Stimulated activated CD4-positive, alpha-beta T cell treated with anti-CD3 and anti-CD28 coated beads, Interleukin-1b, Interleukin-23, amount 100 ng/mL, for 24 hours (primary cell): ENCODE measurements around the gene RPL12.

Source experiments
- DNase-seq, 4 experiments: peaks; one replicate each; pipeline ENCODE4 v3.0.0-alpha.2; 2020; ENCODE audit warnings: low read depth in 4 of 4, low spot score in 1 of 4

The RPL12 gene

DNA sequence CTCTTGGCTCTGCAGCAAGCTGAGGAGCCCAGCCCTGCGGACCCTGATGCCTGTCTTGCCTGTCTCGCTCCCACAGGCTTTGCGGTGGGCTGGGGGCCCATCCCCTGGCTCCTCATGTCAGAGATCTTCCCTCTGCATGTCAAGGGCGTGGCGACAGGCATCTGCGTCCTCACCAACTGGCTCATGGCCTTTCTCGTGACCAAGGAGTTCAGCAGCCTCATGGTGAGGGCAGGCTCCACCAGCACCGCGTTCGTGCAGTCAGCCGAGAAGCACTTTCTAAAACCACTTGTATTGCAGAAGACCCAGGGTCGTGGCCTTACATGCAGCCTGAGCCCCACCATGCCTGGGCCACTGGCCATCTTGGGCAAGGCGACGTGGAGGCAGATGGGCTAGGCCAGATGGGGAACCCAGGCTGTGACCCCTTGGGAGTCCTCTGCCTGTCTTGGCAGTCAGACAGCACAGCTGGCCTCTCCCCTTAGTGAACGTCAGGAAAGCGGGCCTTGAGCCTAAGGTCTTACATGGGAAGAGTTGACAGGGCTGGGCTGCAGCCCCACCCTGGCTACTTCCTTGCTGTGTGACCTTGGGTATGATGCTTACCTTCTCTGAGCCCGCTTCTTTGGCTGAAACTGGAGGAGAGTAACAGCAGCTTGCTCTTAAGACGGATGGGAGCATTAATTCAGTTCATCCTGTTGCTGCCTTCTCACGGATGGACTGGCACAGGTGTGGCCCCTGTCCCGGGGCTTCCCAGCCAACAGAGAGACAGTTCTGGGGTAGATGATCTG is 45.7 kb downstream of the RPL12 start:
- DNase-seq, result no peak

DNA sequence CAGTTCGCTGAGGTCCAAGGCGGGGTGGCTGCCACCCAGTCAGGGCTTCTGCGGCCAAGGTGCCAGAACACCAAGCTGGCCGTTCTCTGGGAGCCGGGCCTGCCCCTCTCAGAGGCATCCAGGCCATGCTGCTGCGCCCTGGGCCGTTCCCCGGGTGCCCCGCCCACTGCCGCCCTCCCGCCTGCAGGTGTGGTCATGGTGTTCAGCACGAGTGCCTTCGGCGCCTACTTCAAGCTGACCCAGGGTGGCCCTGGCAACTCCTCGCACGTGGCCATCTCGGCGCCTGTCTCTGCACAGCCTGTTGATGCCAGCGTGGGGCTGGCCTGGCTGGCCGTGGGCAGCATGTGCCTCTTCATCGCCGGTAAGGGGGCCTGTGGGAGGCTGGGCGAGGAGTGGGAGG is 46.6 kb downstream of the RPL12 start:
- DNase-seq, result no peak

- no peak for DNase-seq
Measured at GRCh38 chr9:127403507-127404192, 47.6 kb downstream of the RPL12 start.

GRCh38 chr9:127402401-127403090 is 48.7 kb downstream of the RPL12 start:
- no peak for DNase-seq

GRCh38 chr9:127399736-127400269 is 51.4 kb downstream of the RPL12 start:
- DNase-seq, result no peak

- no peak for DNase-seq
Measured at GRCh38 chr9:127398715-127399400, 52.3 kb downstream of the RPL12 start.

GRCh38 chr9:127398275-127398647 is 52.9 kb downstream of the RPL12 start:
- no peak for DNase-seq
